BLaER1 (cell line): ENCODE measurements around the gene ARL4A.
"Not testable (repeated sequence)": the region's sequence is repeated elsewhere in the genome, so short reads cannot be mapped to it uniquely, and the experiment has no call there.

Experiments used
- H3K27ac ChIP-seq: shearing (Covaris generic); formaldehyde crosslinking; 2 replicates; pipeline ENCODE4 v1.8.1; 2022
- H3K27me3 ChIP-seq: shearing (Covaris generic); formaldehyde crosslinking; 2 replicates; pipeline ENCODE4 v1.8.1; 2022
- H3K36me3 ChIP-seq: shearing (Covaris generic); formaldehyde crosslinking; 2 replicates; pipeline ENCODE4 v1.8.1; 2022
- H3K4me1 ChIP-seq: shearing (Covaris generic); formaldehyde crosslinking; 2 replicates; pipeline ENCODE4 v1.8.1; 2022
- H3K4me2 ChIP-seq: shearing (Covaris generic); formaldehyde crosslinking; 2 replicates; pipeline ENCODE4 v1.8.1; 2022
- H3K4me3 ChIP-seq: shearing (Covaris generic); formaldehyde crosslinking; 2 replicates; pipeline ENCODE4 v1.8.1; 2022
- H3K9ac ChIP-seq: shearing (Covaris generic); formaldehyde crosslinking; 2 replicates; pipeline ENCODE4 v1.8.1; 2022
- H3K9me3 ChIP-seq: shearing (Covaris generic); formaldehyde crosslinking; 2 replicates; pipeline ENCODE4 v1.8.1; 2022
- H4K20me1 ChIP-seq: shearing (Covaris generic); formaldehyde crosslinking; 2 replicates; pipeline ENCODE4 v1.8.1; 2022
- Cebpa-rat ChIP-seq: shearing (Covaris generic); IDR thresholded peaks from 2 replicates; pipeline ENCODE4 v1.8.1; 2022

Gene ARL4A

DNA sequence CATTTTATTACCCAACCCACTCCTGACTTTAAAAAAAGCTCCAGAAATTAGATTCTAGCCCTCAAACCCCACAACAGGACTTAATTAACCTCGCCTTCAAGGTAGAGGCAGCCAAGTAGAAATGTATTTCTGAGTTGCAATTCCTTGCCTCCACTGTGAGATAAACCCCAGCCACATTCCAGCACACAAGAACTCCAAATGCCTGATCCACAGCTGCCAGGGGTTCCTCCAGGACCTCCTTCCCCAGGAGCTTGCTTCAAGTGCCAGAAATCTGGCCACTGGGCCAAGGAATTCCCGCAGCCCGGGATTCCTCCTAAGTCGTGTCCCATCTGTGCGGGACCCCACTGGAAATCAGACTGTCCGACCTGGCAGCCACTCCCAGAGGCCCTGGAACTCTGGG, 25.9 kb upstream of the ARL4A start:
- H3K4me2 ChIP-seq = no peak overlapping the region
- no peak for TF ChIP-seq Cebpa-rat
- no peak overlapping the region for H3K27ac ChIP-seq

GRCh38 chr7:12670000-12670729, 17.3 kb upstream of the ARL4A start:
- Histone ChIP-seq H3K4me2 (no peak overlapping the region), H3K9me3 (no peaks in the 10 kb centered on the region), H3K9ac (no peak overlapping the region), H3K4me1 (peaks cover 8% of the 10 kb centered on the region; the same call in 1 of the 2 replicates), H3K4me3 (no peak overlapping the region), H3K27me3 (no peaks in the 10 kb centered on the region), H3K36me3 (no peaks in the 10 kb centered on the region), H3K27ac (no peak overlapping the region), H4K20me1 (no peaks in the 10 kb centered on the region)
- TF ChIP-seq Cebpa-rat = no peak

More for the DNA sequence above, 25.9 kb upstream of the ARL4A start:
- no peak overlapping the region for H3K4me3 ChIP-seq
- no peaks in the 10 kb centered on the region for H3K36me3 ChIP-seq
- H3K27me3 ChIP-seq = no peaks in the 10 kb centered on the region
- no peaks in the 10 kb centered on the region for H4K20me1 ChIP-seq
- H3K9ac ChIP-seq = no peak overlapping the region
- H3K4me1 ChIP-seq = no peaks in the 10 kb centered on the region
- H3K9me3 ChIP-seq = no peaks in the 10 kb centered on the region

DNA sequence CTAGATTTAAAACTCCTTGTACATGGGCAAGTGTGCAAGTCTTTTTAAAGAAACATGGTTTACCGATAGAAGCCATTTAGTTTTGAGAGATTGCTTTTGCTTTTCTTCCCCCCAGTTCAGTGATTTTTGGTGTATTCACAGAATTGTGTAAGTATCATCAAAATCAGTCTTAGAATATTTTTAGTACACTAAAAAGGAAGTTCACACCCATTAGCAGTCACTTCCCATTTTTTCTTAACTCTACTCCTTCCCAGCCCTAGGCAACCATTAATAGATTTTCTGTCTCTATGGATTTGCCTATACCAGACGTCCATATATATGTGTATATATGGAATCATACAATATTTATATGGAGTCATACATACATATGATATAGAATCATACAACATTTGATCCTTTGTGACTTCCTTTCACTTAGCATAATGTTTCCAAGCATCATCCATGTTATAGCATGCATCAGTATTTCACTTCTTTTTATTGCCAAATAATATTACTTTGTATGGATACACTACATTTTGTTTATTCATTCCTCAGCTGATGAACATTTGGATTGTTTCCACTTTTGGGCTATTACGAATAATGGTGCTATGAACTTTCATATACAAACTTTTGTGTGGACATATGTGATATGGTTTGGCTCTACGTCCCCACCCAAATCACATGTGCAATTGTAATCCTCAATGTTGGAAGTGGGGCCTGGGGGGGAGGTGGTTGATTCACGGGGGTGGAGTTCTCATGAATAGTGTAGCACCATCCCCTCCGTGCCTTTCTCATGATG, 16.5 kb upstream of the ARL4A start:
- Histone ChIP-seq H3K27ac (no peak overlapping the region), H3K27me3 (no peaks in the 10 kb centered on the region), H3K4me1 (peaks cover 8% of the 10 kb centered on the region; the same call in 1 of the 2 replicates), H4K20me1 (no peaks in the 10 kb centered on the region), H3K9me3 (no peaks in the 10 kb centered on the region), H3K4me2 (no peak overlapping the region), H3K36me3 (no peaks in the 10 kb centered on the region), H3K9ac (no peak overlapping the region), H3K4me3 (no peak overlapping the region)
- TF ChIP-seq Cebpa-rat = no peak

- not testable (repeated sequence) for H3K27me3 ChIP-seq, H4K20me1 ChIP-seq, H3K4me2 ChIP-seq, H3K9me3 ChIP-seq, H3K27ac ChIP-seq, H3K36me3 ChIP-seq, H3K4me1 ChIP-seq, H3K4me3 ChIP-seq, H3K9ac ChIP-seq
Measured at GRCh38 chr7:12673436-12673835, 14.0 kb upstream of the ARL4A start.

DNA sequence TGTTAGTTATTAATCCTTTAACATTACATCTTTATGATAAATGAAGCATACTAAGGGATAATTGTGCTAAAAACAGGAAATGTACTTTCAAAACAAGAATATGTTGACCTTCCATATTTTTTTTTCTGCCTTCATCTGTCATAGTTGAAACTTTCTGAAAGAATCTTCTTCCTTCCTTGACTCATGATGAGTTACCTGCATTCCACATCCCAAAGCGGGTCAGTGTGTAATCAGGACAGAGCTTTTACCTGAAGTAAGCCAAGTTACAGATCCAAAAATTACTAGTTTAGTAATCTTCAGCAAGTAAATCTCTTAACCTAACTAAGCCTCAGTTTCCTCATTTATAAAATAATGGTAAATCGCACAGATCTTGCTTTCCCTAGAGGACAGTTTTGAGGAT, 13.4 kb upstream of the ARL4A start:
- H3K27me3 ChIP-seq = no peaks in the 10 kb centered on the region
- H3K27ac ChIP-seq = no peak overlapping the region
- H3K9ac ChIP-seq = no peak overlapping the region
- no peaks in the 10 kb centered on the region for H3K9me3 ChIP-seq
- no peaks in the 10 kb centered on the region for H3K36me3 ChIP-seq
- no peak for TF ChIP-seq Cebpa-rat
- no peaks in the 10 kb centered on the region for H4K20me1 ChIP-seq
- H3K4me2 ChIP-seq = no peak overlapping the region
- no peak overlapping the region for H3K4me3 ChIP-seq
- H3K4me1 ChIP-seq = peaks cover 8% of the 10 kb centered on the region; the same call in 1 of the 2 replicates

DNA sequence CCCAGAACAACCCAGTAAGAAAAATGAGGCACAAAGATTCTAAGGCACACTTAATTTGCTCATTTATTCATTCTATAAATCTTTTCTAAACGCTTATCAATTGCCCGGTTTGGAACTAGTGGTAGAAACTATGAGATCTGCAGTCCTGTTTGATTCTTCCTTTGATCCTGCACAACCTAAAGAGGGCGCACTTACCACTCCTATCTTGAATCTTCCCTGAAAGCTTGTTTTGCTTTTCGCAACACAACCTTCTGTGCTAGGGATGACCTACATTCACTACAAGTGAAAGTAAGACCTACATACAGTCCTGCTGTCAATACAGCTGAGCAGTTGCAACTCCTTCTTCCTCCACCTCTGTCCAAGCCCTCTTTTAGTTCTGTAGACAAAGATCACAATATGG, 12.6 kb upstream of the ARL4A start:
- no peak overlapping the region for H3K4me3 ChIP-seq
- H4K20me1 ChIP-seq = no peaks in the 10 kb centered on the region
- TF ChIP-seq Cebpa-rat = no peak
- H3K9me3 ChIP-seq = no peaks in the 10 kb centered on the region
- peaks cover 8% of the 10 kb centered on the region; the same call in 1 of the 2 replicates for H3K4me1 ChIP-seq
- no peak overlapping the region for H3K27ac ChIP-seq
- H3K9ac ChIP-seq = no peak overlapping the region
- H3K36me3 ChIP-seq = no peaks in the 10 kb centered on the region
- no peak overlapping the region for H3K4me2 ChIP-seq
- H3K27me3 ChIP-seq = no peaks in the 10 kb centered on the region

DNA sequence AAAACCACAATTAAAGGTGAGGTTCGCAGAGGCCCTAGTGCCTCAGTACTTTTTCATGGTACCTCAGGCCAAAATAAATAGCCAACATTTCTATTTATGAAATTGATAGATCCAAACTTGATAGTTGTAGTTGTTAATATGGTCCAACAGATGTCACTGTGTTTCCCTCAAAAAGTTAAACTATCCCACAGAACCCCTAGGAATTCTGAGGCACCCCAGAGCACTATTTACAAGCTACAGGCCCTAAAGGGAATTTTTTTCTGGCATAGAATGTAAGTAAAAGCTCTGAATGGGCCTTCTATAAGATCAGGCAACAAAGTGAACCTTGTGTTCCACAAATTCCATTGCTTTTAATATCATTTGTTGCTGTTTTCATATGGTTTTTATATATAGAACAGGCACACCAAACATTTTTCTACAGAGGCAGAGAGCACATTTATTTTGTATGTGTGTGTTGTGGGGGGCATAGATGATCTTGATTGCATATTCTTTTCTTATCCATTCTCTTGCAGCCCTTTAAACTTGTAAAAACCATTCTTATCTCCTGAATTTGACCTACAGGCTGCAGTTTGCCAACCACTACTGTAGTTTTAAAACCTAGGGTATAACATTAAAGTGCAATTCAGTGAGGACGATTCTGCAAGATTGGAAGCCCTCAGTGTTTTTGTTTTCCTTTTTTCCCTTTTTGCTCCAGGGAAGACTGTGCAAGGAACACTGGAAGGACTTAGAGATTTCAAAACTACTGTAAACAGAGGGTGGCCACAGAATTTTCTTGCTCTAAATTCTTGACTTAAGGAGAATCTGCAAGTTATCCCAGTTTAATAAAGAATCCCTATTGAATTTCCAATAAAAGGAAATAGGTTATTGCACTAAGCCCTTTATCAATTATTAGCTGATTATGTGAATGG, 3.5 kb upstream of the ARL4A start:
- Histone ChIP-seq H3K4me2 (no peak overlapping the region), H3K4me3 (no peak overlapping the region), H3K36me3 (no peaks in the 10 kb centered on the region), H3K4me1 (no peaks in the 10 kb centered on the region), H3K27me3 (no peaks in the 10 kb centered on the region), H3K9me3 (peaks cover 16% of the 10 kb centered on the region), H3K9ac (no peak overlapping the region), H3K27ac (no peak overlapping the region), H4K20me1 (no peaks in the 10 kb centered on the region)
- TF ChIP-seq Cebpa-rat = no peak

GRCh38 chr7:12684733-12685132, 2.7 kb upstream of the ARL4A start:
- Histone ChIP-seq H3K9ac (no peak overlapping the region), H3K4me1 (no peaks in the 10 kb centered on the region), H3K27ac (no peak overlapping the region), H3K4me2 (no peak overlapping the region), H3K9me3 (peaks cover 16% of the 10 kb centered on the region), H3K36me3 (no peaks in the 10 kb centered on the region), H3K4me3 (no peak overlapping the region), H4K20me1 (no peaks in the 10 kb centered on the region), H3K27me3 (no peaks in the 10 kb centered on the region)
- TF ChIP-seq Cebpa-rat = no peak

GRCh38 chr7:12685550-12685949, 1.9 kb upstream of the ARL4A start:
- no peak overlapping the region for H3K27ac ChIP-seq
- no peak overlapping the region for H3K9ac ChIP-seq
- no peak for TF ChIP-seq Cebpa-rat
- H3K36me3 ChIP-seq = no peaks in the 10 kb centered on the region
- no peaks in the 10 kb centered on the region for H3K4me1 ChIP-seq
- H3K4me2 ChIP-seq = no peak overlapping the region
- no peaks in the 10 kb centered on the region for H4K20me1 ChIP-seq
- H3K9me3 ChIP-seq = peaks cover 16% of the 10 kb centered on the region
- H3K4me3 ChIP-seq = no peak overlapping the region
- no peaks in the 10 kb centered on the region for H3K27me3 ChIP-seq
